ENCODE measurements around the gene NADSYN1. TPM values are rescaled to one million over a fixed set of nuclear protein-coding genes. Genes with fewer than 3 reads are reported as not detected.

NADSYN1 gene
- total and polyA plus RNA-seq, 2 experiments from 2014 or later: 35.6 to 54.9 TPM

DNA sequence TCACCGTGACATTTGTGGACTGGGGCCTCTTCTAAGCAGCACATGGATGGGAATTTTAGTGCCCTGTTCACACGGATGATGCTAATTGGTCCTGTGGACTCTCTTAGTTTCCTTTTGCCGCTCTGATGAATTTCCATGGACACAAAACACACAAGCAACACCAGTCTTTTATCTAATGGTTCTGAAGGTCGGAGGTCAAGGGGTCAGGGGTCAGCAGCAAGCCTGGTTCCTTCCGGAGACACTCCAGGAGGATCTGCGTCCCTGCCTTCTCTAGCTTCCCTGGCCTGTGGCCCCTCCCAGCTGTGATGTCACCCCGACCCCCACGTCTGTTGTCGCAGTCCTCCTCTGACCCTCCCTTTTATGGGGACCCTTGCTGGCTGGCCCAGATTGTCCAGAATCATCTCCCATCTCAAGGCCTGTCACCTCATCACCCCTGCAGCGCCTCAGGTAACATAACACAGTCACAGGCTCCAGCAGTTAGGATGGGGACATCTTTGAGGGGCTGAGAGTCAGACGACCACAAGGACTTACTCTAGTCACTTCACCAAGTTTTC lies 6.8 kb downstream of the NADSYN1 start:
- no peaks in the 10 kb centered on the region for H3K9me2 ChIP-seq (ENCODE audit: insufficient read depth)
- no peak overlapping the region for H3K27ac ChIP-seq (ENCODE audit: low read depth)
- no peak overlapping the region for H3K4me2 ChIP-seq
- H3K4me3 ChIP-seq: no peak overlapping the region
- H2AFZ ChIP-seq: no peak overlapping the region
- Mint-ChIP-seq H3K36me3 (ENCODE audit: low read depth) (peaks cover 54% of the 10 kb centered on the region), H3K27me3 (ENCODE audit: insufficient read depth, low read depth, poor library complexity) (peaks cover 3% of the 10 kb centered on the region), H3K27ac (no peak overlapping the region), H3K4me1 (peaks cover 15% of the 10 kb centered on the region), H3K4me3 (no peak overlapping the region), H3K9me3 (no peaks in the 10 kb centered on the region)
- no peaks in the 10 kb centered on the region for H3K79me2 ChIP-seq (replicated peaks; ENCODE audit: insufficient read depth)
- H3K36me3 ChIP-seq (ENCODE audit: insufficient read depth): peaks cover 13% of the 10 kb centered on the region
- H3F3A ChIP-seq (replicated peaks; ENCODE audit: low read depth): no peaks in the 10 kb centered on the region
- ATAC-seq (no peak), DNase-seq (ENCODE audit: low spot score) (no peak)
- H3K4me1 ChIP-seq (ENCODE audit: insufficient read depth): no peaks in the 10 kb centered on the region
- H4K20me1 ChIP-seq (replicated peaks; ENCODE audit: insufficient read depth): 0 out of 2 replicates have a peak, but pooled peaks cover under 1% of the 10 kb centered on the region
- no peaks in the 10 kb centered on the region for H3K27me3 ChIP-seq (ENCODE audit: insufficient read depth)
- TF ChIP-seq, protein P1, sequence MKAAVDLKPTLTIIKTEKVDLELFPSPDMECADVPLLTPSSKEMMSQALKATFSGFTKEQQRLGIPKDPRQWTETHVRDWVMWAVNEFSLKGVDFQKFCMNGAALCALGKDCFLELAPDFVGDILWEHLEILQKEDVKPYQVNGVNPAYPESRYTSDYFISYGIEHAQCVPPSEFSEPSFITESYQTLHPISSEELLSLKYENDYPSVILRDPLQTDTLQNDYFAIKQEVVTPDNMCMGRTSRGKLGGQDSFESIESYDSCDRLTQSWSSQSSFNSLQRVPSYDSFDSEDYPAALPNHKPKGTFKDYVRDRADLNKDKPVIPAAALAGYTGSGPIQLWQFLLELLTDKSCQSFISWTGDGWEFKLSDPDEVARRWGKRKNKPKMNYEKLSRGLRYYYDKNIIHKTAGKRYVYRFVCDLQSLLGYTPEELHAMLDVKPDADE (IDR thresholded peaks at IDR 0.05): no peak
- TF ChIP-seq NANOG (IDR thresholded peaks at IDR 0.05; ENCODE audit: borderline replicate concordance) (no peak), JUNB (IDR thresholded peaks at IDR 0.05; ENCODE audit: unreplicated experiment) (no peak), CREB1 (CRISPR knock-in tag; IDR thresholded peaks at IDR 0.05; ENCODE audit: low read depth) (no peak)

DNA sequence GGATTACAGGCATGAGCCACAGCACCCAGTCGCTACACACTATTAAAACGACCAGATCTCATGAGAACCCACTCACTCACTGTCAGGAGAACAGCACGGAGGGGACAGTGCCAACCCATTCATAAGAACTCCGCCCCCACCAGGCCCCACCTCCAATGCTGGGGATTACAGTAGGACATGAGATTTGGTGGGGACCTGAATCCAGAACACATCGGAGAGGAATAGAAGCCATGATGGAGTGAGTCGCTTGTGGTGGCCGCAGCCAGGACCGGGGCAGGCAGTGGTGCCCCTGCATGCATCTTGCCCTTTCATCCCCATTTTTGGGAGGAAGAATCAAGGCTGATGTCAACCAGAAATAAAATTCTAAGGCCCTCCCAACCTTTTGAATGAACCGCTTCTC lies 8.7 kb downstream of the NADSYN1 start:
- Histone ChIP-seq H3K27me3 (ENCODE audit: insufficient read depth) (no peaks in the 10 kb centered on the region), H4K20me1 (replicated peaks; ENCODE audit: insufficient read depth) (no peaks in the 10 kb centered on the region), H3K79me2 (replicated peaks; ENCODE audit: insufficient read depth) (no peaks in the 10 kb centered on the region), H3K36me3 (ENCODE audit: insufficient read depth) (0 out of 2 replicates have a peak, but pooled peaks cover 4% of the 10 kb centered on the region), H3F3A (replicated peaks; ENCODE audit: low read depth) (no peaks in the 10 kb centered on the region), H2AFZ (no peak overlapping the region), H3K9me2 (ENCODE audit: insufficient read depth) (no peaks in the 10 kb centered on the region), H3K27ac (ENCODE audit: low read depth) (no peak overlapping the region), H3K4me1 (ENCODE audit: insufficient read depth) (no peaks in the 10 kb centered on the region), H3K4me3 (no peak overlapping the region), H3K4me2 (no peak overlapping the region)
- no peak for ATAC-seq
- peaks cover 43% of the 10 kb centered on the region for H3K36me3 Mint-ChIP-seq (ENCODE audit: low read depth)
- H3K9me3 Mint-ChIP-seq: no peaks in the 10 kb centered on the region
- H3K4me3 Mint-ChIP-seq: no peak overlapping the region
- no peak for DNase-seq (ENCODE audit: low spot score)
- peaks cover 4% of the 10 kb centered on the region for H3K27me3 Mint-ChIP-seq (ENCODE audit: insufficient read depth, low read depth, poor library complexity)
- no peak overlapping the region for H3K27ac Mint-ChIP-seq
- peaks cover 15% of the 10 kb centered on the region for H3K4me1 Mint-ChIP-seq
- no peak for TF ChIP-seq NANOG (IDR thresholded peaks at IDR 0.05; ENCODE audit: borderline replicate concordance)
- TF ChIP-seq, protein P1 (IDR thresholded peaks at IDR 0.05): no peak
- TF ChIP-seq ZNF331 (CRISPR knock-in tag; IDR thresholded peaks at IDR 0.05; ENCODE audit: low read depth): no peak
- TF ChIP-seq EZH2 (IDR thresholded peaks at IDR 0.05; ENCODE audit: low read depth, unreplicated experiment): no peak
- TF ChIP-seq CREB1 (CRISPR knock-in tag; IDR thresholded peaks at IDR 0.05; ENCODE audit: low read depth): no peak

DNA sequence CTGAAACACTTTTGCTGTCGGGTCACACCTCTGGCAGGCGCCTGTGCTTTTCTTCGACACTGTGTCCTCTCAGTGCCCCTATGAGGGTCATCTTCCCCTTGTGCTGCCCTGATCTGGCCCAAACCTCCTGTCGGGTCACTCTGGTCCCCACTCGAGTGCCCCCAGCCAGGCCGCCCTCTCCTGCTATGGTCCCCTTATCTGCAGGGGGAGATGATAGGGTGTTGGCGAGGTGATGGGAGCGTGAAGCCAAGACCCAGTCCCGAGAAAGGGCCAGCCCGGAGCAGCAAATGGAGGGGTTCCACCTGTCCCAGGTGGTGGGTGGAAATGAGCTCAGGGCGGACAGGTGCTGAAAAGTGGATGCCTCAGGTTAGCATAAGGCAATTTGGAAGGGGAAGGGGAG lies 9.7 kb downstream of the NADSYN1 start:
- H4K20me1 ChIP-seq (replicated peaks; ENCODE audit: insufficient read depth): no peaks in the 10 kb centered on the region
- no peak for DNase-seq (ENCODE audit: low spot score)
- peaks cover 4% of the 10 kb centered on the region for H3K27me3 Mint-ChIP-seq (ENCODE audit: insufficient read depth, low read depth, poor library complexity)
- no peak for ATAC-seq
- no peak overlapping the region for H3K27ac Mint-ChIP-seq
- peaks cover 1% of the 10 kb centered on the region; the same call in 1 of the 3 replicates for H3K9me3 Mint-ChIP-seq
- no peak overlapping the region for H3K4me3 Mint-ChIP-seq
- no peaks in the 10 kb centered on the region for H3F3A ChIP-seq (replicated peaks; ENCODE audit: low read depth)
- peaks cover 15% of the 10 kb centered on the region for H3K4me1 Mint-ChIP-seq
- peaks cover 48% of the 10 kb centered on the region for H3K36me3 Mint-ChIP-seq (ENCODE audit: low read depth)
- peaks cover 5% of the 10 kb centered on the region; the same call in 1 of the 2 replicates for H3K36me3 ChIP-seq (ENCODE audit: insufficient read depth)
- H3K4me1 ChIP-seq (ENCODE audit: insufficient read depth): no peaks in the 10 kb centered on the region
- H3K79me2 ChIP-seq (replicated peaks; ENCODE audit: insufficient read depth): no peaks in the 10 kb centered on the region
- H3K4me2 ChIP-seq: no peak overlapping the region
- H3K9me2 ChIP-seq (ENCODE audit: insufficient read depth): no peaks in the 10 kb centered on the region
- H3K27me3 ChIP-seq (ENCODE audit: insufficient read depth): no peaks in the 10 kb centered on the region
- H2AFZ ChIP-seq: no peak overlapping the region
- no peak overlapping the region for H3K4me3 ChIP-seq
- H3K27ac ChIP-seq (ENCODE audit: low read depth): no peak overlapping the region
- TF ChIP-seq, protein P2, sequence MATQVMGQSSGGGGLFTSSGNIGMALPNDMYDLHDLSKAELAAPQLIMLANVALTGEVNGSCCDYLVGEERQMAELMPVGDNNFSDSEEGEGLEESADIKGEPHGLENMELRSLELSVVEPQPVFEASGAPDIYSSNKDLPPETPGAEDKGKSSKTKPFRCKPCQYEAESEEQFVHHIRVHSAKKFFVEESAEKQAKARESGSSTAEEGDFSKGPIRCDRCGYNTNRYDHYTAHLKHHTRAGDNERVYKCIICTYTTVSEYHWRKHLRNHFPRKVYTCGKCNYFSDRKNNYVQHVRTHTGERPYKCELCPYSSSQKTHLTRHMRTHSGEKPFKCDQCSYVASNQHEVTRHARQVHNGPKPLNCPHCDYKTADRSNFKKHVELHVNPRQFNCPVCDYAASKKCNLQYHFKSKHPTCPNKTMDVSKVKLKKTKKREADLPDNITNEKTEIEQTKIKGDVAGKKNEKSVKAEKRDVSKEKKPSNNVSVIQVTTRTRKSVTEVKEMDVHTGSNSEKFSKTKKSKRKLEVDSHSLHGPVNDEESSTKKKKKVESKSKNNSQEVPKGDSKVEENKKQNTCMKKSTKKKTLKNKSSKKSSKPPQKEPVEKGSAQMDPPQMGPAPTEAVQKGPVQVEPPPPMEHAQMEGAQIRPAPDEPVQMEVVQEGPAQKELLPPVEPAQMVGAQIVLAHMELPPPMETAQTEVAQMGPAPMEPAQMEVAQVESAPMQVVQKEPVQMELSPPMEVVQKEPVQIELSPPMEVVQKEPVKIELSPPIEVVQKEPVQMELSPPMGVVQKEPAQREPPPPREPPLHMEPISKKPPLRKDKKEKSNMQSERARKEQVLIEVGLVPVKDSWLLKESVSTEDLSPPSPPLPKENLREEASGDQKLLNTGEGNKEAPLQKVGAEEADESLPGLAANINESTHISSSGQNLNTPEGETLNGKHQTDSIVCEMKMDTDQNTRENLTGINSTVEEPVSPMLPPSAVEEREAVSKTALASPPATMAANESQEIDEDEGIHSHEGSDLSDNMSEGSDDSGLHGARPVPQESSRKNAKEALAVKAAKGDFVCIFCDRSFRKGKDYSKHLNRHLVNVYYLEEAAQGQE (IDR thresholded peaks at IDR 0.05; ENCODE audit: unreplicated experiment): no peak
- no peak for TF ChIP-seq STAT1 (IDR thresholded peaks at IDR 0.05; ENCODE audit: unreplicated experiment)
- TF ChIP-seq, protein P1 (IDR thresholded peaks at IDR 0.05): no peak

Data from GM23338 (cell line).